ENCODE results near the gene STX7.
"Not testable (repeated sequence)": the region's sequence is repeated elsewhere in the genome, so short reads cannot be mapped to it uniquely, and the experiment has no call there.

The STX7 gene

DNA sequence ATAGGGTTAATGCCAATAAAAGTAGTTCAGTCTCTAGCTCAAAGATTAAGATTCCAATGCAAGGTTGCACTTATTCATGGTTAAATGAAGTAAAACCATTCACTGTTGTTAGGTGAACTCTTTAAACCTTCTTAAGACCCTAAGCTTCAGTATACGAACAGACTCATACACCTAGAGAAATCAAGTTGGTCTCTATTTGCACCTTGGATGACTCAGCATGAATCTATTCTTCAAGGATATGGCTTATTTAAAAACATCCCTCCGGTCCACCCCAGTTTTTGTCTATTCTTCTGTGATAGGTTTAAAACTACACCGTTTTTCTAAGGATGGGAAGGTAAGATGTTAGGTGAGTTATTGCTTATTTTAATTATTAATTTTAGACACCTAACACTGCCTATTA is 24.2 kb upstream of the STX7 start:
- DNase-seq (ENCODE audit: extremely low read depth, low read depth) = no peak

DNA sequence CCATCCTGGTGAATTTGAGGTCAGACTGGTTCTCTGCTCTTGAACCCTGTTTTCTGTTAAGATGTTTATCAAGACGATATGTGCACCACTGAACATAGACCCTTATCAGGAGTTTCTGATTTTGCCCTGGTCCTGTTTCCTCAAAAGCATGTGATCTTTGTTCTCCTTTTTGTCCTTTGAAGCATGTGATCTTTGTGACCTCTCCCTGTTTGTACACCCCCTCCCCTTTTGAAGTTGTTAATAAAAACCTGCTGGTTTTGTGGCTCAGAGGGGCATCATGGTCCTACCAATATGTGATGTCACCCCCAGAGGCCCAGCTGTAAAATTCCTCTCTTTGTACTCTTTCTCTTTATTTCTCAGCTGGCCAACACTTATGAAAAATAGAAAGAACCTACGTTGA is 21.6 kb upstream of the STX7 start:
- DNase-seq (ENCODE audit: extremely low read depth, low read depth) = not testable (repeated sequence)

More for the DNA sequence above, 24.2 kb upstream of the STX7 start:
- TF ChIP-seq, protein P1, sequence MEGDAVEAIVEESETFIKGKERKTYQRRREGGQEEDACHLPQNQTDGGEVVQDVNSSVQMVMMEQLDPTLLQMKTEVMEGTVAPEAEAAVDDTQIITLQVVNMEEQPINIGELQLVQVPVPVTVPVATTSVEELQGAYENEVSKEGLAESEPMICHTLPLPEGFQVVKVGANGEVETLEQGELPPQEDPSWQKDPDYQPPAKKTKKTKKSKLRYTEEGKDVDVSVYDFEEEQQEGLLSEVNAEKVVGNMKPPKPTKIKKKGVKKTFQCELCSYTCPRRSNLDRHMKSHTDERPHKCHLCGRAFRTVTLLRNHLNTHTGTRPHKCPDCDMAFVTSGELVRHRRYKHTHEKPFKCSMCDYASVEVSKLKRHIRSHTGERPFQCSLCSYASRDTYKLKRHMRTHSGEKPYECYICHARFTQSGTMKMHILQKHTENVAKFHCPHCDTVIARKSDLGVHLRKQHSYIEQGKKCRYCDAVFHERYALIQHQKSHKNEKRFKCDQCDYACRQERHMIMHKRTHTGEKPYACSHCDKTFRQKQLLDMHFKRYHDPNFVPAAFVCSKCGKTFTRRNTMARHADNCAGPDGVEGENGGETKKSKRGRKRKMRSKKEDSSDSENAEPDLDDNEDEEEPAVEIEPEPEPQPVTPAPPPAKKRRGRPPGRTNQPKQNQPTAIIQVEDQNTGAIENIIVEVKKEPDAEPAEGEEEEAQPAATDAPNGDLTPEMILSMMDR (IDR thresholded peaks at IDR 0.05; ENCODE audit: low read depth, low read length) = no peak

DNA sequence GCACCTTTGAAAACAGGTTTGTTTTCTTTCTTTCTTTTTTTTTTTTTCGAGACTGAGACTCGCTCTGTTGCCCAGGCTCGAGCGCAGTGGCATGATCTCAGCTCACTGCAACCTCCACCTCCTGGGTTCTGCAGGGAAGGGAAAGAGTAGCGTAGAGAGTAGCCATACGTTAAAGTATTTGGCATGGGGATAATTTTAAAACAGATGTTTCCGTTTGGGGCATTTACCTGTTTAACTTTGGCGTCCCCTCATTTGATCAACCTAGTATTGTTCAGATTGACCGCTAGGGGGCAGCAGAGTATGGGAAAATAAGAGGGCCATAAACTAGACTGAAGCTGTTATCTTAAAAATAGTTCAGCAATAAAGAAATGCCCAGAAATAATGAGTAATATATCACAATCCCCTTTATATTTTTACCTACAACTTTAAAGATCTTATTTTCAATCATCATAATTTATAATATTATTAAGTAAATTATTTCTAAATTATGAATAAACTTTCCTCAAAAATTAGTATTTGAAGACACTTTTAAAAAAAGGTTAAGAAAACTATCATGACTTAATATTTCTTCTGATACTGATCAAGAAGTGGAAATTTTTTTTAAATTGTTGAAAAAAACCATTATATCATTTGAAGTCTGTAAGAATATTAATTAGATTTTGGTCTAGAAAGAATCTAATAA is 17.5 kb upstream of the STX7 start:
- TF ChIP-seq, protein P1 (IDR thresholded peaks at IDR 0.05; ENCODE audit: low read depth, low read length) = peak; percentile 70
- peak; percentile 31 for DNase-seq (ENCODE audit: extremely low read depth, low read depth)

DNA sequence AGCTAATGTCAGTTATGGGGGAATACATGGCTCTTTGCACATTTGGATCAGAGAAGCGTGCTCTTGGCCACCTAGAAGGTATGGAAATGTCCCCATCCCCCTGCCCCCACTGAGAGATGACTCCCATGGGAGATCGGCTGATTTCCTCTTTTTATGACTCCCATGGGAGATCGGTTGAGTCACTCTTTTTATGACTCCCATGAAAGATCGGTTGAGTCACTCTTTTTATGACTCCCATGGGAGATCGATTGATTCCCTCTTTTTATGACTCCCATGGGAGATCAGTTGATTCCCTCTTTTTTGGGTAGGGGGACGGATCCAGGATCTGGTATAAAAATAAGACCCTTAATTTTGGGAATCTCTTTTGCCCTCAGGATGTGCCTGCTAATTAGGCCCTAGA is 14.9 kb upstream of the STX7 start:
- TF ChIP-seq, protein P1 (IDR thresholded peaks at IDR 0.05; ENCODE audit: low read depth, low read length) = no peak
- no peak for DNase-seq (ENCODE audit: extremely low read depth, low read depth)

DNA sequence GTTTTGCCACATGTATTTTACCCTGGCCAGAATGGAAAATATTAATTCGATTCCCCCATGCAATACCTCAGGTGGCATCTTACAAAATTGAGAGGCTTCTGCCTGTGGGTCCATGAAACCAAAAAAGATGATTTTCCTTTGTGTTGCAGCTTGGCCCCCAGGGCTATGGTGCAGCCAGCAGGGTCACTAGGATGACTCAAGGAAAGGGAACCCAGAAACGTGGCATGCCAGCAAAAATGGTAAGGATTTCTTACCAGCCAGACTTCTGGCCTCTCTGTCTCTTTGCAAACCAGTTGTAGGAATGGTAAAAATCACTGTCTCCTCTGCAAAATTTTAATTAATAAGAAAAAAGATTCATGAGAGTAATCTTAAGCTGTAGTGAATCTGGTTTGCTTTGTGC is 13.5 kb upstream of the STX7 start:
- DNase-seq (ENCODE audit: extremely low read depth, low read depth) = no peak
- TF ChIP-seq, protein P1 (IDR thresholded peaks at IDR 0.05; ENCODE audit: low read depth, low read length) = no peak

DNA sequence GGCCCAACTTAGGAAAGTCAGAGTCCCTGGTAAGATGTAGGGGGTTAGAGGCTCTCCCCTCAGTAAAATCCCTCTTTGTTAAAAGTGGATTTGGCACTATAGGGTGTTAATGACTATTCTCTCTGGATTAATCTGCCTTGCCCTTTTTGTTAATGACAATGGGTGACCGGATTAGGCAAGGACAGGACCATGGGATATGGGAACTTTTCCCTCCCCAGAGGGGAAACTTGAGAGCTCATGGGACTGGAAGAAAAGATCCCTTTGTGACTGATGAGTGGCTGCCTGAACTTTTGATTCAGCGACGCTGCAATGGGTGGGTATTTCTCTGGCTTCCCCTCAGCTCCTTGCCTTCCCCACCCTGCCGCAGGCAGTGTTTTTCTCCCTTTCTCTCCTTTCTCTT is 12.9 kb upstream of the STX7 start:
- DNase-seq (ENCODE audit: extremely low read depth, low read depth) = no peak
- TF ChIP-seq, protein P1 (IDR thresholded peaks at IDR 0.05; ENCODE audit: low read depth, low read length) = no peak

DNA sequence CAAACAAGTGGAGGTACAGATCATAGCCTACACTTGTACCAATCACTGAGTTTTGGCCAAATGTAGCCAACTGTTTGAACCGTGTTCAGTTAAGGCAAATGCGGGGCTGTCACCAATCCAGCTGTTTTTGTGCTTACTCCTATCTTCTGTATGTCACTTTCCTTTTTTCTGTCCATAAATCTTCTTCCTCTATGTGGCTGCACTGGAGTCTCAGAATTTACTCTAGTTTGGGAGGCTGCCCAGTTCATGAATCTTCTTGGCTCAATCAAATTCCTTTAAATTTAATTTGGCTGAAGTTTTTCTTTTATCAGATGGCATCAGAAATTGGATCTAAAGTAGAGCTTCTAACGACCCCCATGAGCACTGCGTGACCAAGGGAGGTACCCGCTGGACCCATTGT is 11.7 kb upstream of the STX7 start:
- TF ChIP-seq, protein P1 (IDR thresholded peaks at IDR 0.05; ENCODE audit: low read depth, low read length) = no peak
- no peak for DNase-seq (ENCODE audit: extremely low read depth, low read depth)

DNA sequence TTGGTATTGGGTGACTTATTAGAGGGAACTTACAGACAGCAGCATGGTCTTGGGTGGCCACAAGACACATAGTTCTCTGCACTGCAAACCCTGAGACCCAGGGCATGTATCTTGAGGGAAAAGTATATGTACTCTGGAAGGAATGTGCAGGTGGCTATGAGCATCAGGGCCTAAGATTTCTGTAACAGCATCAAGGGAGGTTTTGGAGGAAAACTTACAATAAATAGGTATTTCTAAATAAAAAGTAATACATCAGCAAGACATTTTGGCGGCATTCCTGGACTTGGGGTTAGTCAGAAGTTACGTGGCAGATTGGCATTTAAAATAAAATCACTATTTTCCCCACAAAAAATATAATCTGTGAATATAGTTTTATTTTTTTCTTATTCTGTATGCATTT is 8.0 kb upstream of the STX7 start:
- TF ChIP-seq, protein P1 (IDR thresholded peaks at IDR 0.05; ENCODE audit: low read depth, low read length) = no peak
- DNase-seq (ENCODE audit: extremely low read depth, low read depth) = no peak
